Measurements from ENCODE around the gene WNT16.

The WNT16 gene

DNA sequence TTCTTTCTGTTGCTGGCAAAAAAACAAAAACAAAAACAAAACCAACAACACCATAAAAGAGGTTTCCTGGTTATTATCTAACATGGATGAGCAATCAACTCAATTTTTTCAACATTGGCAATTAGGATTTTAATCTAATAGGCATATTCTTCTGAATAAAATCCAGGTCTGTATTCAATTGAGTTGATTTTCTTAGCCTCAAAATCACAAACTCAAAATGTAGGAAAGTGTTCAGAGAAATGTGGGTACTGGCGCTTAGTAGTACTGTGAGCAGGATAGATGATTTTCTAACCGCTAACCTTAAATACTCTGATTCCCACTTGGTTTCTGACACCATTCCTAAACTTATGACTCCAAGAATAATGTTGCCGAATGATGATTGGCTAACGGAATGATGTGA, 5.6 kb downstream of the WNT16 start:
- no peak for TF ChIP-seq ARNTL (CRISPR knock-in tag; IDR thresholded peaks at IDR 0.05; ENCODE audit: borderline replicate concordance, low read depth)
- TF ChIP-seq, protein P1, sequence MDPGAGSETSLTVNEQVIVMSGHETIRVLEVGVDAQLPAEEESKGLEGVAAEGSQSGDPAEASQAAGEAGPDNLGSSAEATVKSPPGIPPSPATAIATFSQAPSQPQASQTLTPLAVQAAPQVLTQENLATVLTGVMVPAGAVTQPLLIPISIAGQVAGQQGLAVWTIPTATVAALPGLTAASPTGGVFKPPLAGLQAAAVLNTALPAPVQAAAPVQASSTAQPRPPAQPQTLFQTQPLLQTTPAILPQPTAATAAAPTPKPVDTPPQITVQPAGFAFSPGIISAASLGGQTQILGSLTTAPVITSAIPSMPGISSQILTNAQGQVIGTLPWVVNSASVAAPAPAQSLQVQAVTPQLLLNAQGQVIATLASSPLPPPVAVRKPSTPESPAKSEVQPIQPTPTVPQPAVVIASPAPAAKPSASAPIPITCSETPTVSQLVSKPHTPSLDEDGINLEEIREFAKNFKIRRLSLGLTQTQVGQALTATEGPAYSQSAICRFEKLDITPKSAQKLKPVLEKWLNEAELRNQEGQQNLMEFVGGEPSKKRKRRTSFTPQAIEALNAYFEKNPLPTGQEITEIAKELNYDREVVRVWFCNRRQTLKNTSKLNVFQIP (CRISPR knock-in tag; IDR thresholded peaks at IDR 0.05; ENCODE audit: borderline replicate concordance, low read depth) = no peak
- no peak for TF ChIP-seq ZFP3 (CRISPR knock-in tag; IDR thresholded peaks at IDR 0.05)
- no peak for TF ChIP-seq ZNF70 (CRISPR knock-in tag; IDR thresholded peaks at IDR 0.05)
- no peak for TF ChIP-seq TOX (CRISPR knock-in tag; IDR thresholded peaks at IDR 0.05; ENCODE audit: borderline replicate concordance)
- TF ChIP-seq ESRRG (CRISPR knock-in tag; IDR thresholded peaks at IDR 0.05) = no peak
- no peak for TF ChIP-seq ZC3H10 (CRISPR knock-in tag; IDR thresholded peaks at IDR 0.05)
- TF ChIP-seq CSDC2 (CRISPR knock-in tag; IDR thresholded peaks at IDR 0.05) = no peak
- no peak for TF ChIP-seq PPARA (CRISPR knock-in tag; IDR thresholded peaks at IDR 0.05; ENCODE audit: borderline replicate concordance)
- ATAC-seq = no peak

DNA sequence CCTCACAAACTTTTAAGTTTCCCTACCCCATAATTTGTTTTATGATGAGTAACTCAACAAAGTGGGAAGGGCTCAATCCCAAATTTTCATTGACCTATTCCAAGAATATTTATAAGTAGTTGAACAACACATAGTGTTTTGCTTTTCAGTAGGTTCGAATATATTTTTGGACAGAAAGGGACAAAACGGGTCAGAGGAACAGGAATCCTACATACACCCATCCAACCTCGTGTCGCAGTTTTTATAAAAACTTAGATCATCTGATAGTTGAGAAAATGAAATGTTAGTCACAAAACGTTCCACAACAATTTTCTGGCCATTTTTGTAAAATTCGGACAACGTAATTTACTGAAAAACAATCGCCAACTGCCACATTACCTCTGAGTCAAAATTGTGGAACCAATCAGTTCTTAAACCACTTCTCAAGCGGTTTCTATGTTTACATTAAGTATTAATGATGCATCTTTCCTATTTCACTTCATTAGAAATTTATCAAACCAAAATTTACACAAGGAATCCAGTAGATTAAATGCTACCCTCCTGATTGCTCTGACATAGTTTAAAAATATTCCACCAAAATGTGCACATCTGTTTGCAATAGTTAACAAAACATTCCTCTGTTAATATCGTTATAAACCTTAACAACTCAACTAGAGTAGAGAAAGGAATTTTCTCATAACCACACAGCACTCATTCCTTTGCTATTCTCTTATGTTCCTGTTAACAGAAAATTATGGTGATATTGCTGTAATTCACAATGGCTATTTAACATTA, 6.3 kb downstream of the WNT16 start:
- peak; percentile 48; the same call in 2 of the 3 replicates for ATAC-seq
- no peak for TF ChIP-seq ZNF70 (CRISPR knock-in tag; IDR thresholded peaks at IDR 0.05)
- TF ChIP-seq, protein P2, sequence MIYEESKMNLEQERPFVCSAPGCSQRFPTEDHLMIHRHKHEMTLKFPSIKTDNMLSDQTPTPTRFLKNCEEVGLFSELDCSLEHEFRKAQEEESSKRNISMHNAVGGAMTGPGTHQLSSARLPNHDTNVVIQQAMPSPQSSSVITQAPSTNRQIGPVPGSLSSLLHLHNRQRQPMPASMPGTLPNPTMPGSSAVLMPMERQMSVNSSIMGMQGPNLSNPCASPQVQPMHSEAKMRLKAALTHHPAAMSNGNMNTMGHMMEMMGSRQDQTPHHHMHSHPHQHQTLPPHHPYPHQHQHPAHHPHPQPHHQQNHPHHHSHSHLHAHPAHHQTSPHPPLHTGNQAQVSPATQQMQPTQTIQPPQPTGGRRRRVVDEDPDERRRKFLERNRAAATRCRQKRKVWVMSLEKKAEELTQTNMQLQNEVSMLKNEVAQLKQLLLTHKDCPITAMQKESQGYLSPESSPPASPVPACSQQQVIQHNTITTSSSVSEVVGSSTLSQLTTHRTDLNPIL (CRISPR knock-in tag; IDR thresholded peaks at IDR 0.05; ENCODE audit: low read depth) = no peak
- TF ChIP-seq, protein P1 (CRISPR knock-in tag; IDR thresholded peaks at IDR 0.05; ENCODE audit: borderline replicate concordance, low read depth) = no peak
- TF ChIP-seq OSR1 (CRISPR knock-in tag; IDR thresholded peaks at IDR 0.05) = no peak
- TF ChIP-seq, protein P3, sequence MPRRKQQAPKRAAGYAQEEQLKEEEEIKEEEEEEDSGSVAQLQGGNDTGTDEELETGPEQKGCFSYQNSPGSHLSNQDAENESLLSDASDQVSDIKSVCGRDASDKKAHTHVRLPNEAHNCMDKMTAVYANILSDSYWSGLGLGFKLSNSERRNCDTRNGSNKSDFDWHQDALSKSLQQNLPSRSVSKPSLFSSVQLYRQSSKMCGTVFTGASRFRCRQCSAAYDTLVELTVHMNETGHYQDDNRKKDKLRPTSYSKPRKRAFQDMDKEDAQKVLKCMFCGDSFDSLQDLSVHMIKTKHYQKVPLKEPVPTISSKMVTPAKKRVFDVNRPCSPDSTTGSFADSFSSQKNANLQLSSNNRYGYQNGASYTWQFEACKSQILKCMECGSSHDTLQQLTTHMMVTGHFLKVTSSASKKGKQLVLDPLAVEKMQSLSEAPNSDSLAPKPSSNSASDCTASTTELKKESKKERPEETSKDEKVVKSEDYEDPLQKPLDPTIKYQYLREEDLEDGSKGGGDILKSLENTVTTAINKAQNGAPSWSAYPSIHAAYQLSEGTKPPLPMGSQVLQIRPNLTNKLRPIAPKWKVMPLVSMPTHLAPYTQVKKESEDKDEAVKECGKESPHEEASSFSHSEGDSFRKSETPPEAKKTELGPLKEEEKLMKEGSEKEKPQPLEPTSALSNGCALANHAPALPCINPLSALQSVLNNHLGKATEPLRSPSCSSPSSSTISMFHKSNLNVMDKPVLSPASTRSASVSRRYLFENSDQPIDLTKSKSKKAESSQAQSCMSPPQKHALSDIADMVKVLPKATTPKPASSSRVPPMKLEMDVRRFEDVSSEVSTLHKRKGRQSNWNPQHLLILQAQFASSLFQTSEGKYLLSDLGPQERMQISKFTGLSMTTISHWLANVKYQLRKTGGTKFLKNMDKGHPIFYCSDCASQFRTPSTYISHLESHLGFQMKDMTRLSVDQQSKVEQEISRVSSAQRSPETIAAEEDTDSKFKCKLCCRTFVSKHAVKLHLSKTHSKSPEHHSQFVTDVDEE (CRISPR knock-in tag; IDR thresholded peaks at IDR 0.05) = no peak
- TF ChIP-seq ZNF8 (CRISPR knock-in tag; IDR thresholded peaks at IDR 0.05) = no peak
- no peak for TF ChIP-seq ESRRG (CRISPR knock-in tag; IDR thresholded peaks at IDR 0.05)
- no peak for TF ChIP-seq ISL1 (CRISPR knock-in tag; IDR thresholded peaks at IDR 0.05)
- TF ChIP-seq ZFP30 (CRISPR knock-in tag; IDR thresholded peaks at IDR 0.05) = no peak
- TF ChIP-seq BACH2 (CRISPR knock-in tag; IDR thresholded peaks at IDR 0.05; ENCODE audit: borderline replicate concordance) = no peak
- no peak for TF ChIP-seq ZNF565 (CRISPR knock-in tag; conservative IDR thresholded peaks at IDR 0.05; ENCODE audit: low read depth)
- TF ChIP-seq CSDC2 (CRISPR knock-in tag; IDR thresholded peaks at IDR 0.05) = no peak
- TF ChIP-seq PPARA (CRISPR knock-in tag; IDR thresholded peaks at IDR 0.05; ENCODE audit: borderline replicate concordance) = no peak
- no peak for TF ChIP-seq RARB (CRISPR knock-in tag; IDR thresholded peaks at IDR 0.05)
- no peak for TF ChIP-seq ZFP3 (CRISPR knock-in tag; IDR thresholded peaks at IDR 0.05)
- no peak for TF ChIP-seq SNAI2 (CRISPR knock-in tag; IDR thresholded peaks at IDR 0.05)
- TF ChIP-seq ZC3H10 (CRISPR knock-in tag; IDR thresholded peaks at IDR 0.05) = no peak
- TF ChIP-seq, protein P4, sequence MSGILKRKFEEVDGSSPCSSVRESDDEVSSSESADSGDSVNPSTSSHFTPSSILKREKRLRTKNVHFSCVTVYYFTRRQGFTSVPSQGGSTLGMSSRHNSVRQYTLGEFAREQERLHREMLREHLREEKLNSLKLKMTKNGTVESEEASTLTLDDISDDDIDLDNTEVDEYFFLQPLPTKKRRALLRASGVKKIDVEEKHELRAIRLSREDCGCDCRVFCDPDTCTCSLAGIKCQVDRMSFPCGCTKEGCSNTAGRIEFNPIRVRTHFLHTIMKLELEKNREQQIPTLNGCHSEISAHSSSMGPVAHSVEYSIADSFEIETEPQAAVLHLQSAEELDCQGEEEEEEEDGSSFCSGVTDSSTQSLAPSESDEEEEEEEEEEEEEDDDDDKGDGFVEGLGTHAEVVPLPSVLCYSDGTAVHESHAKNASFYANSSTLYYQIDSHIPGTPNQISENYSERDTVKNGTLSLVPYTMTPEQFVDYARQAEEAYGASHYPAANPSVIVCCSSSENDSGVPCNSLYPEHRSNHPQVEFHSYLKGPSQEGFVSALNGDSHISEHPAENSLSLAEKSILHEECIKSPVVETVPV (CRISPR knock-in tag; IDR thresholded peaks at IDR 0.05) = no peak
- no peak for TF ChIP-seq GLIS3 (CRISPR knock-in tag; IDR thresholded peaks at IDR 0.05)

DNA sequence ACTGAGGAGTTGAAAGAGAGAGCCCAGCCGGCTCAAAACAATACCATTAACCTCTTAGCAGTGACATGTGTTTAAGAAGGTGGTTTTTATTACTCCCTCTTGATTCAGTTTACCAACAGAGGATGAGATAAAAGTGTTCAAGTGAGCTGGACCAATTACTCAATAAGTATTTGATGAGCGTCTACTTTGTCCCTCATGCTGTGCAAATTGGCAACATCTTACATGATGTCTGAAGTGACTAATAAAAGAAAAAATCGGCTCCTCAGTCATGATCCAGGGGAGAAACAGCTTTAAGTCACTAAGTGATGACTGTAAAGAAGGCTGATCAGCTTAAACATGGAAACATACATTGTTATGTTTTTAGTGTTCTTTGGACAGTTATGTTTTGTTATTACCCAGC, 7.8 kb downstream of the WNT16 start:
- no peak for ATAC-seq
- TF ChIP-seq CSDC2 (CRISPR knock-in tag; IDR thresholded peaks at IDR 0.05) (no peak), ZFP3 (CRISPR knock-in tag; IDR thresholded peaks at IDR 0.05) (no peak), TCF4 (CRISPR knock-in tag; IDR thresholded peaks at IDR 0.05; ENCODE audit: borderline replicate concordance) (no peak), RARB (CRISPR knock-in tag; IDR thresholded peaks at IDR 0.05) (no peak), ESRRG (CRISPR knock-in tag; IDR thresholded peaks at IDR 0.05) (no peak), ZNF565 (CRISPR knock-in tag; conservative IDR thresholded peaks at IDR 0.05; ENCODE audit: low read depth) (no peak), OSR1 (CRISPR knock-in tag; IDR thresholded peaks at IDR 0.05) (no peak)
- TF ChIP-seq, protein P5, sequence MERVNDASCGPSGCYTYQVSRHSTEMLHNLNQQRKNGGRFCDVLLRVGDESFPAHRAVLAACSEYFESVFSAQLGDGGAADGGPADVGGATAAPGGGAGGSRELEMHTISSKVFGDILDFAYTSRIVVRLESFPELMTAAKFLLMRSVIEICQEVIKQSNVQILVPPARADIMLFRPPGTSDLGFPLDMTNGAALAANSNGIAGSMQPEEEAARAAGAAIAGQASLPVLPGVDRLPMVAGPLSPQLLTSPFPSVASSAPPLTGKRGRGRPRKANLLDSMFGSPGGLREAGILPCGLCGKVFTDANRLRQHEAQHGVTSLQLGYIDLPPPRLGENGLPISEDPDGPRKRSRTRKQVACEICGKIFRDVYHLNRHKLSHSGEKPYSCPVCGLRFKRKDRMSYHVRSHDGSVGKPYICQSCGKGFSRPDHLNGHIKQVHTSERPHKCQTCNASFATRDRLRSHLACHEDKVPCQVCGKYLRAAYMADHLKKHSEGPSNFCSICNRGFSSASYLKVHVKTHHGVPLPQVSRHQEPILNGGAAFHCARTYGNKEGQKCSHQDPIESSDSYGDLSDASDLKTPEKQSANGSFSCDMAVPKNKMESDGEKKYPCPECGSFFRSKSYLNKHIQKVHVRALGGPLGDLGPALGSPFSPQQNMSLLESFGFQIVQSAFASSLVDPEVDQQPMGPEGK (CRISPR knock-in tag; IDR thresholded peaks at IDR 0.05; ENCODE audit: borderline replicate concordance) = no peak
- TF ChIP-seq, protein P2 (CRISPR knock-in tag; IDR thresholded peaks at IDR 0.05; ENCODE audit: low read depth) = no peak
